HG03097 (cell line): ENCODE results near the gene CEP89.
A peak's percentile ranks its signal among the peaks of the same experiment; 100 is the strongest.
"Not testable (repeated sequence)": the region's sequence is repeated elsewhere in the genome, so short reads cannot be mapped to it uniquely, and the experiment has no call there.

Source experiments
- ATAC-seq: cut with Tn5 transposase; IDR thresholded peaks from one replicate; pipeline ENCODE4 v1.9.1; 2021; ENCODE audit not compliant: unreplicated experiment, low FRiP score

Gene CEP89

DNA sequence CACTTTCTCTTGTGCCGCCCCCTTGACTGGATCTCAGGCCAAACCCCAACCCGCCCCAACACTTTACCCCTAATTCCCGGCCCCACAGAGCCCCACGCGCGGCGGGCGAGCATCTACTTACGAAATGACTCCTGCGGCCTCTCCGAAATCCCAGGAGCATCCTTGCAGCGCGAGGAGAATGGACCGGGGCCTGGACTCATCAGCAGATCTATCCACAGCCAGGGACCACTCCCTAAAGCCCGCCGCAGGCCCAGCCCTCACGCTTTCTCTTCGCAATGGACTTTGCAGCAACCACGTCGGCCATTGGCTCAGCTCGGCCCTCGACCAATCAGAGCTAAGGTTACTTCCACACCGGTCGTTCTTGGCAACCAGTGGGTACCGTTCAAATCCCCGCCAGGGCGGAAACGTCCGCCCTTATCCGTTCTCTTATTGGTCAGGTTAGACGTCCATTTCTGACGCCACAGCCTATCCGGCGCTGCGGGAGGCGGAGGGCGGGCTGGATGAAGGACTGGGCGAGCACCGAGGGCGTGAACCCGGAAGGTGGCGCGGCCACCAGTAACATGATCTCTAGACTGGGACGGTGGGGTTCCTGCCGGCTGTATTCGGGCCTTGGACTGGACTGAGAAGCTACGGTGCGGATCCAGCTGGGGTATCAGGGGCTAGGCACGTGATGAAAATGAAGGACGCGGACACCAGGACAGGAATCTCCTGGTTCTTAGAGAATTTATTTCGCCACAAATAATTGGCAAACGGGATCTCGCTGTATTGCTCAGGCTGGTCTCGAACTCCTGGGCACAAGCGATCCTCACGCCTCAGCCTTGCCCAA, at the start of gene CEP89, which contains the start of gene FAAP24:
TSS of gene CEP89 (minus strand) at position 244 of the 826 bp plus-strand sequence. CDS start at position 160, 84 bp downstream.
TSS of gene FAAP24 (plus strand) at position 528 of the 826 bp plus-strand sequence. CDS start 955 bp downstream, outside the sequence.
- peak; percentile 98 for ATAC-seq

DNA sequence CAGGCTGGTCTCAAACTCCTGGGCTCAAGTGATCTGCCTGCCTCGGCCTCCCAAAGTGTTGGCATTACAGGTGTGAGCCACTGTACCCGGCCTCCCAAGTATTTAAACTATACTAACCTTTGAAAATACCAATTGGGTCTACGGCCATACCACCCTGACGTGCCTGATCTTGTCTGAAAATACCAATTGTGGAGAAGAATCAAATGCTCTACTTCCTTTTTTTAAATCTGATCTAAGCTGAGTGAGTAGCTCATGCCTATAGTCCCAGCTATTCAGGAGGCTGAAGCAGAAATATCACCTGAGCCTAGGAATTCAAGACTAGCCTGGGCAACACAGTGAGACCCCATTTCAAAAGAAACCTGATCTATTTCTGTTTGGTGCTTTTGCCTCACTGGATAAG, 39.1 kb upstream of the CEP89 start:
- not testable (repeated sequence) for ATAC-seq

DNA sequence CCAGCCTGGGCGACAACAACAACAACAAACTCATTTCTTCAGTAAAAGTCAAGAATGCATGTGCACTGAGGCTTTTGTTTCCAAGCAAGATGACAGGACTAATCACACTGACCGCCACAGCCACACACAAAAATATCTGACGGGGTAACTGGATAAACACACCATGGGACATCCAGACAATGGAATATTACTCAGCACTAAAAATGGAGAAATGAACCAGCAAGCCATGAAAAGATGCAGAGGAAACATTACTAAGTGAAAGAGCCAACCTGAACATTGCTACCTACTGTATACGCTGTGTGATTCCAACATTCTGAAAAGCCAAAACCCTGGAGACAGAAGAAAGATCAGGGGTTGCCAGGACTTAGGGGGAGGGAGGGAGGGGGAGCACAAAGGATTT, 37.0 kb upstream of the CEP89 start:
- ATAC-seq: no peak

DNA sequence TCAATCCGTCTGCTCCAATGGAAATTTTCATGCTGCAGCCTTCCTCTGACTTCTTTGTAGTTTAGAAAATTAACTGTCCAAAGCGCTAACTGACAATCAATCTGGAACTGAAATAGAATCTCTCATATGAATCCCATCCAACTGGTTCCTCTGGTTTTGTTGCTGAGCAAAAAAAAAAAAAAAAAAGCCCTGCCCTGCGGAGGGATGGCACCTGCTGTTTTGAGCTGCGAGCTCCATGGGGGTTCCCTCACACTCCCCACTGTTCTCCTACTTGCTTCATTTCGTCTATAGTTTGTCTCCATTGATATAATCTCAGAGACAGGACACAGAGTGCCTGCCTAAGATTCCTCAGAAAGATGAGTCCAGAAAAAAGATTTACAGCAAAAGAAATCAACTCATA, 33.7 kb upstream of the CEP89 start:
- ATAC-seq: no peak

DNA sequence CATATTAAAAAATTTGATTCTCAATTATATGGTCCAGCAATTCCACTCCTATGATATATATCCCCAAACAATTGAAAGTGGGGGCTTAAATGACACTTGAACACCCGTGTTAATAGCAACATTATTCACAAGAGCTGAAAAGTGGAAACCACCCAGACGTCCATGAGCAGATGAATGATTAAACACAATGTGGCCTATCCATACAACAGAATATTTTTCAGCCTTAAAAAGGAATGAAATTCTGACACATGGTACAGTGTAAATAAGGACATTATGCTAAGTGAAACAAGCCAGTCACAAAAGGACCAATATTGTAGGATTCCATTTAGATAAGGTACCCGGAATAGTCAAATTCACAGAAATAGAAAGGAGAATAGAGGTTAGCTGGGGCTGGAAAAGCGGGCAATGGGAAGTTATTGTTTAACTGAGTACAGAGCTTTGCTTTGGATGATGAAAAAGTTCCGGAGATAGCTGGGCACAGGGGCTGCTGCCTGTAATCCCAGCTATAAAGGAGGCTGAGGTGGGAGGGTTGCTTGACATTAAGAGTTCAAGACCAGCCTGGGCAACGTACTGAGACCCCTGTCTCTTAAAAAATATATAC, 31.8 kb upstream of the CEP89 start:
- not testable (repeated sequence) for ATAC-seq

DNA sequence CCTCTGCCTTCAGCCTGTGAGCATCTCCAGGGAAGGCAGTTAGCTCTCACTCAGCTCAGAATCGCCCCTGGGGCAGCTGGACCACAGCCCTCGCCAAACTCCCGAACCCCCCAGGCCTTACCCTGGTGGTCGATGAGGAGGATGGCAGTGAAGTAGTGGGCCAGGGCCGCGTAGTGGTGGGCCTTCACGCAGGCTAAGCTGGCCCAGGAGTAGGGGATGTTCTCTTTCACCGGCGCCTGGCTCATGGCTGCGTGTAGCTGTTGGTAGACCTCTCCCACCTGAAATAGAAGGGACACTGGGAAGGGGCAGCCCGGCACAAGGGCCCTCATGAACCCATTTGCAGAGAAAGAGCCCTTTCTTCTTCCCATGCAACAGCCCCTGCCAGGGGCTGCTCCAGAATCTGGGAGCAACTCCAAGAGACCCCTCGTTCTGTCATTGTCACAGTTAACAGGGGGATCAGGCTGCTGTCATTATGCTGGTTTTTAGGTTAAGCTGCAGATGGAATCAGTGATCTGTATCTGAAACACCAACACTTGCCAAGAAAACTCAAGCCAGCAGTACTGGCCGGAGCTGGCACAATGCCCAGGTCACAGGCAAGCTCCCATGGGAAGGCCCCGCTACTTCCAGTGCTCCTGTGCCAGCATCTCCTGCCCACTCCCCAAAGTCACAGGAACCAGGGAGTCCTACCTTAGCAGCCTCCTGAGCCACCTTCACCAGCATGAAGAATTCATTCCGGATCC, 30.5 kb upstream of the CEP89 start:
- not testable (repeated sequence) for ATAC-seq

DNA sequence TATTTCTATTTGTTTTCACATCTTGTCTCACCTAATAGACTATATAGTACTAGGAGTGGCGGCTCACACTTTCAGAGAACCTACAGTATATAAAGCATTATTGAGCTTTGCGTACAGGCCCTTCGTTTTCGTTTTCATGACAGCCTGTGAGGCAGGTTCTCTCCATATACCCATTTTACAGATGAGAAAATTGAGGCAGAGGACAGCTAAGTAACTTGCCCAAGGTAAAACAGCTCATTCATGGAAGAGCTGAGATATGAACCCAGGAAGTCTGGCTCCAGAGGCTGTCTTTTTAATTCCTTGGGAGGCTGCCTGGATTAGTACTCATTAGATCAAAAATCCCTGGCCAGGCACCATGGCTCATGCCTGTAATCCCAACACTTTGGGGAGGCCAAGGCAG, 29.2 kb upstream of the CEP89 start:
- ATAC-seq: no peak

DNA sequence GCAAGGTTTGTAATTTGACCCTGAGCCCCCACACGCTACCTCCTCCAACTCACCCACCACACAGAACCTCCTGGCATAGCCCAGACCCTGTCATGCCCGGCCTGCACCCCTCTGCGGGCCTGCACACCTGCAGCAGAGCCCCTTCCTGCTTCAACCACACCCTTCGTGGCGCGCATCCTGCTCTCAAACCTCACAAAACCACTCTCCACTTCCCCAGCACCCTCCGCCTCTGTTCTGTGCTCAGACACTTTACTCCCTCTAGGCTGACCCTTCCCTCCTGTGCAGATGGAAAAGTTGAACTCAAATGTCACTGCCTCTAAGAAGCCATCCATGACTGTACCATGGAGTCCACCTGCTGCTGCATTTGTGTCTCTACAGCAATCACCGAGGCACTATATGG, 28.8 kb upstream of the CEP89 start:
- no peak for ATAC-seq

DNA sequence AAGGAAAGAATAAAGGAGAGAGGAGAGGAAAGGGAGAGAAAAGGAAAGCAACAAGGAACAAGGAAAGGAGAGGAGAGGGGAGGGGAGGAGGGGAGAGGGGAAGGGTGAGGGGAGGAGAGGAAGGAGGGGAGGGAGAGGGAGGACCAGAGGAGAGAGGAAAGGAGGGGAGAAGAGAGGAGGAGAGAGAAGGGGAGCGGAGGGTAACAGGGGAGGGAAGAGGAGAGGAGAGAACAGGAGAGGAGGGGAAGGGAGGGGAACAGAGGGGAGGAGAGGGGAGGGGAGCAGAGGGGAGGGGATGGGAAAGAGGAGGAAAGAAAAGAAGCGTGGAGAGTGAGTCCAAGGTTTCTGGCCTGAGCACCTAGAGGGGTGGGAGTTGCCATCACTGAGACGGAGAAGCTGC, 27.0 kb upstream of the CEP89 start:
- no peak for ATAC-seq

DNA sequence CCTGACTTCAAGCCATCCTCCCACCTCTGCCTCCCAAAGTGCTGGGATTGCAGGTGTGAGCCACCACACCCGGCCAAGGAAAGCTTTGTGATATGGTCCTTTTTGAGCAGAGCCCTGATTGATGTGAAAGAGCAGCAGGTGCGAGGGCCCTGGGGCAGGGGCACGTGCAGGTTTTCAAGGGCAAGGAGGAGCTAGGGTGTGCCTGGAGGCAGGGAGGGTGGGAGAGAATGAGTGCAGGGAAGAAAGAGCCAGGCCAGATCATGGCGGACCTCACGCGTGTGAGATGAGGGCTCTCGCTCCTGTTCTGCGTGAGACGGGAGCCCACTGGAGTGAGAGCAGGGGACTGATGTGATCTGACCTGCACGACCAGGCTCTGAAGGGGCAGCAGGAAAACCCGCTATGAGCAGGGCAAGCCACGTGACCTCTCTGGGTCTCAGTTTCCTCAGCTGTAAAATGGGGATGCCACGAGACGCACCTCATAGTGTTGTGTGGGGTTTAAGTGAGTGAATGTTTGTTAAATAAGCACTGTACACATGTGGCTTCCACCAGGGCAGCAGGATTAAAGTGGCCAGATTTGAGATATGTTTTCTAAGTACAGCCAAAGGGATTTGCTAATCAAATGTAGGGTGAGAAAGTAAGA, 26.1 kb upstream of the CEP89 start:
- ATAC-seq: no peak

DNA sequence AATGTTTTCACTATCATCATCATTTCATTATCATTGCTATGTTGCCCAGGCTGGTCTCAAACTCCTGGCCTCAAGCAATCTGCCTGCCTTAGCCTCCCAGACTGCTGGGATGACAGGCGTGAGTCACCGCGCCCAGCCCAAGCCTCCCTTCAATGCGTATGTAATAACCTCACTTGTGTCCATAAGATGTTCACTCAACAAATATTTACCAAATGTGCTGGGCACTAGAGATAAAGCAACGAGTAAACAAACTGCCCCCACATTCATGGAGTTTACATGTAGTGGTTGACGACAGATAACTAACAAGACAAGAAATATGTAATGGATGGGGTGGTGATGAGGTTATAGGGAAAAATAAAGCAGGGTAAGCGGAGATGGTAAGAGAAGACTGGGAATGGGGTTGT, 25.3 kb upstream of the CEP89 start:
- ATAC-seq: not testable (repeated sequence)

DNA sequence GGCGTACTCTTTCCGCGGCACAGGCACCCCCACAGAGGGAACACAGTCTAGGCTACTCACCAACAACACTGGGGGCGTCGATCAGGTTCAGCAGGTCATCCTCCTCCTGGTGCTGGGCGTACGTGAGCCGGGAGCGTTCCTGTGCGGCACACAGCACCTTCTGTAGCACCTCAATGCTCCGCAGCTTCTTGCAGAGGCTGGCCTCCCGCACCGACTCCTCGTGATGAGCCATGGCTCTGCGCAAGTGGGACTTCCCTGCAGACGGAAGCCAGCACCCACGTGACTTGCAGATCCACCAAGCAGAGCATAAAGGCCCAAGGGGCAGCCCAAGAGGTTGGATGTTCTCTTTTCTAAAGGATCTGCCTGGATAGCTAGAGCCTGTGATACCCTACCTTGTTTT, 24.2 kb upstream of the CEP89 start:
- ATAC-seq: not testable (repeated sequence)

DNA sequence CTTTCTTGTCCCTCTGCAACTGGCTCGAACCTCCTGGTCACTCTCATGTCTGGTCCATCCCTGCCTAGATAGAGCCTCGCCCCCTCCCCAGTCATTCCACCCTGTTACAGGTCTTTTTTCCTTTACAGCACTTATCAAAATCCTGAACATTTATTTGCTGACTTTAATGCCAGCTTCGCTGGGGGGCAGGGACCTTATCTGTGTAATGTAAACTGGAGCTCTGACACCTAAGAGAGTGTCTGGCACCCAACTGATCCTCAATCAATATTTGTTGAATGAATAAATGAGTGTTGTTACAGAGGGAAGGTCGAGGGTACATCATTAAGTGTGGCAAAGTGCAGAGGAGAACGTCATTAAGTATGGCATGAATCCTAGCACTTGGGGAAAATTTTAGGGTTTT, 17.0 kb upstream of the CEP89 start:
- no peak for ATAC-seq

DNA sequence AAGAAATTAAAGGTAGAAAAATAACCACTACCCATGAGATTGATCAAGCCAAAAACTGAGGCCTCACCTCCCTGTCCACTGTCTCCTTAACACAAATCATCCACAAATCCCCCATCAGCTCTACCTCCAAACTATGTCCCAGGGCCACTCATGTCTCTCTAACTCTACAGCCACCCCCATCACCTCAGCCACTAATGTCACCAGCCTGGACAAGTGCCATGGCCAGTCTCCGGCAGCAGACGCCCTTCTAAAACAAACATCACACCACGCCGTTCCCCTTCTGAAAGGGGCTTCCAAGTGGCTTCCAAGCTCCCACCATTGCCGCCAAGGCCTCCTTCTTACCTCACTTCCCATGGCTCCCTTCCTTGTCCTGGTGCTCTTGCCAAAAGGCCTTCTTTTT, 16.5 kb upstream of the CEP89 start:
- ATAC-seq: not testable (repeated sequence)

DNA sequence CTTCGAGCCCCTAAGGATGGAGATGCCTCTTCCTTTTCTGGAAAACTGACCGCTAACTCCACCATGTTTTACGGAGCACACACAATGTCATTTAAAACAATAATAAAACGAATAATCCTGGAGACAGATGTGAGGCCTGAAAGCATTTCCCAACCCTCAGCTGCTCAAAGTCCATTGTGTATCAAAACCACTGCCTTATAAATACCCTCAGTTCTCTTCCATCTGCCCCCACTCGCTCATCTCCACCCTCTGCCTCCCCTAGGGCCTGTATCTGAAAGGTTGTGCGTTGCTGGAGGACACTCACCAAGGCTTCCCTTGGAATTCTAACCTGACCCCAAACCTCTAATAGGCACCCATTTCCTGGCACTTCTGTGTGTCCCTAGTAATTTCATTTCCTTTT, 10.7 kb upstream of the CEP89 start:
- ATAC-seq: not testable (repeated sequence)

DNA sequence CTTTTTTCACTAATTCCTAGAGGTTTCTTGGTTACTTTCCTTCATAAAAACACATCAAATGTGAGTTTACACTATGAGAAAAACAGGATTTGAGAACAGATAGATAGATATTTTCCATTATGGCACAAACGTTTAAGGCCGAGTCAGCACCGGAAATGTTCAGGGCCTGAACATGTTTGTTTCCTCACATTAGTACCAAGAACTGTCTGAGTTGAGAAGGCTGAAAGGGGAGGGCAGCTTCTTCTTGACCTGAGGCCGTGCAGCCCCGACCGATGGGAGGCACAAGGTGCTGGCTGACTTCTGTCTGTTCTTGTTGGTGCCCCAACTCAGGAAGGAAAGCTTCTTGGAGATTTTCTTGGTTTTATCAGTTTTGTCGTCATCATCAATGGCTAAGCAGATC, 8.0 kb upstream of the CEP89 start:
- ATAC-seq: not testable (repeated sequence)

DNA sequence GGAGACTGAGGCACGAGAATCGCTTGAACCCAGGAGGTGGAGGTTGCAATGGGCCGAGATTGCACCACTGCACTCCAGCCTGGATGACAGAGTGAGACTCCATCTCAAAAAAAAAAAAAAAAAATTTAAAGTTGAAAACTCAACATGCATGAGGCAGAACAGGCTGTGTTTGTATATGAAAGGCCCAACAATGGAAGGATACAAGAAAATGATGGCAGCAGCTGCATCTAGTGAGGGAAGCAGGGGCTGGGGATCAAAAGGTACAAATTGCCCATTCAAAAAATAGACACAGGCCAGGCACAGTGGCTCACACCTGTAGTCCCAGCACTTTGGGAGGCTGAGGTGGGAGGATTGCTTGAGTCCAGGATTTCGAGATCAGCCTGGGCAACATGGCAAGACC, 6.1 kb upstream of the CEP89 start:
- not testable (repeated sequence) for ATAC-seq

DNA sequence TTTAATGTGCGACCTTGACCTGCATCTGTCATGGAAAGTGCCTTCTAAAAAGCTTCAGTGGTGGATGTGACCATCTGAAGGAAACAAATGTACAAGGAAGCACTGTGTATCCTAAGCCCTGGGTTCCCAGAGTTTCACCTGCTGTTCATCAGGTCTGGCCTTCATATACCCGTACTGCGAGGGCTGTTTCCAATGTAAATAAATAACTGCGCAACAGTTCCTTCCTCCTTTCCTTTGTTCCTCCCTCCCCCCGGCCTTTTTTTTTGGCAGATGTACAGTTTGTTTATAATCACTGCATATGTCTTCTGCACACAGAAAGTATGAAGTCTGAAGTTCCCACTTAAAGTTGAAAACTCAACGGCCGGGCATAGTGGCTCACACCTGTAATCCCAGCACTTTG, 5.5 kb upstream of the CEP89 start:
- ATAC-seq: no peak

DNA sequence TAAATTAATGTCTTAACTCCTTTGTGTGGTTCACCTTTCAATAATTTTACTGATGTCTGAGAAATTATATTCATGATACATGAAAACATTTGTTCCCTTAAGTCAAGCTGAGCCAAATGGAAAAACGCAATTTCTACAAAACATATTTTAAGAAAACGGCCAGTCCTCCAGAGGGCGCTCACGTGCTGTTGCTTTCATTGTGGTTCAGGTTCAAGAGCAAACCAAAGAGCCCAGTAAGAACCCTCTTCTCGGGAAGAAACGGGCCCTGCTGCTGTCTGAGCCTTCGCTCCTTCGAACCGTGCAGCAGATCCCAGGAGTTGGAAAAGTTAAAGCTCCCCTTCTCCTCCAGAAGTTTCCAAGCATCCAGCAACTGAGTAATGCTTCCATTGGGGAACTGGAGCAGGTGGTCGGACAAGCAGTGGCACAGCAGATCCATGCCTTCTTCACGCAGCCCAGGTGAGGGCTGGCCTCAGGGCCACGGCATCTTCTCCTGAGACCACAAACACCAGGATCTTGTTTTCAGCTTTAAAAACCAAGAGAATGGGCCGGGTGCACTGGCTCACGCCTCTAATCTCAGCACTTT, 4.6 kb upstream of the CEP89 start:
- no peak for ATAC-seq

DNA sequence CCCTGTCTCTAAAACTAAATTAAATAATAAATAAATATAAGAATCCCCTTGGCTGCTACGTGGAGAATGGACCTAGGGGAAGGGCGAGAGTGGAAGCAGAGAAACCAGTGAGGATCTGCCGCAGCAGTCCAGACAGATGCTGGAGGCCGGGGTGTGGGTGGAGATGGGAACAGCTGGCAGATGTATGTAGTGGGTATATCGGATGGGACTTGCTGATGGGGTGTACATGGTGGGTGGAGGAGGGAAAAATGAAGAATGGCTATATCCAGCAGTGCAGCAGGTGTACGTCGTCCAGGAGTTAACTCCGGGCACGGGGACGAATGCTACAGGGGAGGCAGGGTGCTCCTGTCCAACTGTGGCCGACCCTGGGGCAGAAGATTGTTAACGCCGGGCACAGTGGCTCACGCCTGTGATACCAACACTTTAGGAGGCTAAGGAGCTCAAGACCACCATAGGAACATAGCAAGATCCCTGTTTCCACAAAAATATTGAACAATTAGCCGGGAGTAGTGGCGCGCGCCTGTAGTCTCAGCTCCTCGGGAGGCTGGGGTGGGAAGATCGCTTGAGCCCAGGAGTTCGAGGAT, 654 bp downstream of the CEP89 start:
- ATAC-seq: no peak
